ENCODE results near the gene FRMD4B.

GRCh38 chr3:69357196-69357595 lies 28.7 kb downstream of the FRMD4B start:
- TF ChIP-seq CTCF (IDR thresholded peaks at IDR 0.05): no peak
- no peak for TF ChIP-seq EP300 (IDR thresholded peaks at IDR 0.05)
- TF ChIP-seq POLR2A (IDR thresholded peaks at IDR 0.05; ENCODE audit: low read length): no peak
- no peak for TF ChIP-seq PBX3 (IDR thresholded peaks at IDR 0.05)
- no peak for TF ChIP-seq NPAS2 (CRISPR knock-in tag; IDR thresholded peaks at IDR 0.05; ENCODE audit: borderline replicate concordance)
- TF ChIP-seq SMC3 (IDR thresholded peaks at IDR 0.05): no peak
- no peak for TF ChIP-seq RAD21 (conservative IDR thresholded peaks at IDR 0.05 in 1 of 2, IDR thresholded peaks at IDR 0.05 in 1 of 2)

Measured in A549 (cell line).